NCI-H2107 treated with DMSO at 0.1 percent for 48 hours (cell line): ENCODE data around the gene ARHGEF11.
"Not testable (repeated sequence)": the region's sequence is repeated elsewhere in the genome, so short reads cannot be mapped to it uniquely, and the experiment has no call there.

Experiments used
- DNase-seq: peaks from one replicate; lab custom pipeline; 2025; ENCODE audit not compliant: unreplicated experiment; lab: John Stamatoyannopoulos, UW

Gene ARHGEF11

GRCh38 chr1:156931974-156932710 is 113.4 kb downstream of the ARHGEF11 start:
- DNase-seq: no peak

GRCh38 chr1:156931211-156931952 is 114.2 kb downstream of the ARHGEF11 start:
- DNase-seq: no peak

- DNase-seq: no peak
Observed at GRCh38 chr1:156930483-156930882, 115.1 kb downstream of the ARHGEF11 start.

GRCh38 chr1:156929596-156930238 is 115.8 kb downstream of the ARHGEF11 start:
- DNase-seq: no peak

GRCh38 chr1:156928043-156928602 is 117.4 kb downstream of the ARHGEF11 start:
- DNase-seq: no peak

- DNase-seq: peak; percentile 20
Observed at GRCh38 chr1:156927215-156928042, 118.1 kb downstream of the ARHGEF11 start.

GRCh38 chr1:156926695-156927094 is 118.8 kb downstream of the ARHGEF11 start:
- not testable (repeated sequence) for DNase-seq

GRCh38 chr1:156926175-156926574 is 119.4 kb downstream of the ARHGEF11 start:
- peak; percentile 59 for DNase-seq

- DNase-seq: no peak
Observed at GRCh38 chr1:156925154-156926010, 120.2 kb downstream of the ARHGEF11 start.

GRCh38 chr1:156924478-156925153 is 120.9 kb downstream of the ARHGEF11 start:
- no peak for DNase-seq

GRCh38 chr1:156923670-156924477 is 121.7 kb downstream of the ARHGEF11 start:
- no peak for DNase-seq

- peak; percentile 62 for DNase-seq
Observed at GRCh38 chr1:156922986-156923669, 122.4 kb downstream of the ARHGEF11 start.

- no peak for DNase-seq
Observed at GRCh38 chr1:156921053-156921529, 124.5 kb downstream of the ARHGEF11 start.

GRCh38 chr1:156920233-156921052 is 125.1 kb downstream of the ARHGEF11 start, which contains the start of gene LRRC71:
TSS of gene LRRC71 (plus strand) at chr1:156920632. CDS start at chr1:156920804, 172 bp downstream.
- no peak for DNase-seq

- DNase-seq: no peak
Observed at GRCh38 chr1:156914440-156914856, 131.1 kb downstream of the ARHGEF11 start.

- DNase-seq: no peak
Observed at GRCh38 chr1:156913809-156914387, 131.6 kb downstream of the ARHGEF11 start.
